HG03460 (cell line): ENCODE measurements around the gene BCAN.
"Not testable (repeated sequence)": the region's sequence is repeated elsewhere in the genome, so short reads cannot be mapped to it uniquely, and the experiment has no call there.

Source experiments
- ATAC-seq: cut with Tn5 transposase; IDR thresholded peaks from one replicate; pipeline ENCODE4 v1.9.1; 2021; ENCODE audit not compliant: unreplicated experiment

BCAN gene

GRCh38 chr1:156616463-156616862, 25.5 kb upstream of the BCAN start:
- ATAC-seq = no peak

DNA sequence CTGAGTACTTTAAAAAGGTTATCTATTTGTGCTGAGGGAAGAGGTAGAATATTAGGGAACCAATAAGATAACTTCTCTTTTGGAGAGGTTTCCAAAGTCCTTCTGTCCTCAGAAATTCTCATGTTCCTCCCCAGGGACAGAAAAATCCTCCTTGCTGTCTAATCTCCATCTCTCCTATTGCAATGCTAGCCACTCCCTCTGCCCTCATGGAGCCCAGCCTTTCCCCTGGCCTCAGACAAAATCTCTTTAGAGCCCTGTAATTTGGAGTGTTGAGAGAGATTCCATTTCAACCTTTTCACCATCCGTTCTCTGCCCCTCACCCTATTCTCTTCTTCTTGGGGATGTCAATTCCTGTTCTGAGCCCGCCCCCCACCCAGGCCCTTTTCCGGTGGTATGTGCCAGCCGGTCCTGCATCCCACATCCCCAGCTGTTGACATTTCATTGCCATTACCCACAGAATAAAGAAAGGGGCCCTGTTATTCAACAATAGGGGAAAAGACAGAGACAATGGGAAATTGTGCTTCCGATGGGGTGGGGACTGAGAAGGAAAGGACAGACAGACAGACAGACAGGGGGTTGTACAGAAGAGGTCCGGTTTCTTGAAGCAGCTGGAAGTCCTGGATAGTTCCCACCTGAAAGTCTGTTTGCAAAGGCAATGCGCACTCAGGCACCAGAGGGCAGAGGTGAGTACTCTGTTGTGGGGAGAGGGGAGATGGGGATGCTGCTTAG, 22.9 kb upstream of the BCAN start, which contains the start of gene HAPLN2:
TSS of gene HAPLN2 (plus strand) at position 563 of the 729 bp plus-strand sequence. CDS start 4,076 bp downstream, outside the sequence.
- ATAC-seq = no peak

GRCh38 chr1:156619582-156619955, 22.3 kb upstream of the BCAN start:
- no peak for ATAC-seq

- no peak for ATAC-seq
These were observed 19.2 kb upstream of the BCAN start for GRCh38 chr1:156622581-156623297.

DNA sequence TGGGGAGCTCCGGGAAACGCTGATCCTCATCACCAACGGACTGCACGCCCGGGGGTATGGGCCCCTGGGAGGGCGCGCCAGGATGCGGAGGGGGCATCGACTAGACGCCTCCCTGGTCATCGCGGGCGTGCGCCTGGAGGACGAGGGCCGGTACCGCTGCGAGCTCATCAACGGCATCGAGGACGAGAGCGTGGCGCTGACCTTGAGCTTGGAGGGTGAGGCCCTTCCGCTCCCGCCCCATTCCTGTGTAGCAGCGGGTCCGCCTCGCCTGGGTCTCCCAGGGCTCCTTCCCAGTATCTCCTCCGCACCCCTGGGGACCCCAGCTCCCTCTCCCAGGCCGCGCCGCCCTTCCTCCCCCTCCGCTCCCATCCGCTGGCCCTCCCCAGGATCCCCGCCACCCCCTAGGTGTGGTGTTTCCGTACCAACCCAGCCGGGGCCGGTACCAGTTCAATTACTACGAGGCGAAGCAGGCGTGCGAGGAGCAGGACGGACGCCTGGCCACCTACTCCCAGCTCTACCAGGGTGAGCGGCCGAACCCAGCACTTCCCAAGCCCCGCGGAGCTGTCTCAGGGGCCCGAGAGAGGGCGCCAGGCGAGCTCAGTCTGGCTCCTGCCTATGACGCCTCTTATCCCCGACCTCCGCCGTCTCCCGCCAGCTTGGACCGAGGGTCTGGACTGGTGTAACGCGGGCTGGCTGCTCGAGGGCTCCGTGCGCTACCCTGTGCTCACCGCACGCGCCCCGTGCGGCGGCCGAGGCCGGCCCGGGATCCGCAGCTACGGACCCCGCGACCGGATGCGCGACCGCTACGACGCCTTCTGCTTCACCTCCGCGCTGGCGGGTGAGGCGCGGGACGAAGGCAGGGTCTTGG, 17.7 kb upstream of the BCAN start:
- ATAC-seq = no peak

- ATAC-seq = no peak
These were observed 17.0 kb upstream of the BCAN start for GRCh38 chr1:156624814-156625435.

GRCh38 chr1:156625436-156626078, 16.4 kb upstream of the BCAN start:
- no peak for ATAC-seq

- no peak for ATAC-seq
These were observed 15.9 kb upstream of the BCAN start for GRCh38 chr1:156626079-156626438.

- ATAC-seq = no peak
These were observed 14.5 kb upstream of the BCAN start for GRCh38 chr1:156627313-156627880.

GRCh38 chr1:156629823-156630449, 12.0 kb upstream of the BCAN start:
- ATAC-seq = no peak

- not testable (repeated sequence) for ATAC-seq
These were observed 10.8 kb upstream of the BCAN start for GRCh38 chr1:156631152-156631551.

GRCh38 chr1:156632355-156632754, 9.6 kb upstream of the BCAN start:
- ATAC-seq = no peak

- no peak for ATAC-seq
These were observed 3.5 kb upstream of the BCAN start for GRCh38 chr1:156638189-156638985.

- no peak for ATAC-seq
These were observed 2.3 kb upstream of the BCAN start for GRCh38 chr1:156639601-156640101.

- ATAC-seq = no peak
These were observed 843 bp upstream of the BCAN start for GRCh38 chr1:156640842-156641706.

DNA sequence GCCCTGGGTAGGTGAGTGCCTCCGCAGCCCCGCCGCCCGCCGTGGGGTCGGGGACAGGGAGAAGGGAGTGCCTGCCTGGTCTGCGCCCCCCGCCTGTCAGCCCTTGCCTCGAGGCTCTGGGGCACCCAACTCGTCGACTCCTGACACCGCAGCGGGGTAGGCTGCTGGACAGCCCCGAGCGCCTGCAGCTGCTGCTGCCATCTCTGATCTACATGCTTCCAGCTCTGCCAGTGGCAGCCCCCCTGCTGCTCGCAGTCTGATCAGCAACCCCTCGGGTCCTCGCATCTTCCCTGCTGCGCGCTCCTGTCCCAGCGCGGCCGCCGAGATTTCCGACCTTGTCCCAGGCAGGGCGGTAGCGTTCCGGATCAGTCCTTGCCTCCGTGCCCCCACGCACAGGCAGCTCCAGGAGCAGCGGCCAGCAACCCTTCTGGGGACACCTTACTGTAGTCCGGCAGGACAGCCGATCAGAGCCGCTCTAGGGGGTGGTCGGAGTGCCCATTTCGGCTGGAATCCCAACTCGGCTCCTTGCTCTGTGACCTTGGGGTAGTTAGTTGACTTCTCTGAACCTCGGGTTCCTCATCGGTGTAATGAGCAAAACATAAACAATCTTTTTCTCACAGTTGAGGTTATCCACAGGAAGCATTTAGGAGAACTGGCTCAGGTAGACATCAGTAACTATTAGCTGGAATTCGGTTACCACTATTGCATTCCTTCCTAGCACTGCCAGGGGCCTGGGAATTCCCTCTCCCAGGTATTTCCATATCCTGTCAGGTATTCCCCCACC, 540 bp downstream of the BCAN start:
- no peak for ATAC-seq
